GM12892 (cell line): ENCODE measurements around the gene C20orf202. TPM values are rescaled to one million over a fixed set of nuclear protein-coding genes. Genes with fewer than 3 reads are reported as not detected.

Experiments
- DNase-seq: peaks from one replicate; pipeline ENCODE4 v3.0.0; 2011; ENCODE audit not compliant: insufficient read length
- FAIRE-seq: peaks from 2 replicates; lab custom pipeline; 2011; peaks lifted over from hg19 to GRCh38; lab: Jason Lieb, UNC
- POLR2A ChIP-seq: IDR thresholded peaks from 2 replicates; pipeline ENCODE4 v1.6.1; 2011; ENCODE audit warnings: low read depth, low read length, control low read depth
- POLR2AphosphoS5 ChIP-seq: IDR thresholded peaks from 2 replicates; pipeline ENCODE4 v1.6.1; 2011; ENCODE audit warnings: low read depth, low read length, control low read depth
- TAF1 ChIP-seq: IDR thresholded peaks from 2 replicates; pipeline ENCODE4 v1.6.1; 2011; ENCODE audit warnings: low read depth, mild to moderate bottlenecking, control low read depth, low read length, borderline replicate concordance
- polyA plus RNA-seq: library from polyadenylated mRNA; unstranded; fragments of >200 nt; gene quantifications from one replicate; pipeline ENCODE4 v1.2.1, GENCODE V29; 2012; ENCODE audit warnings: missing spikeins, inconsistent platforms; ENCODE audit not compliant: missing spikeins

The C20orf202 gene
- polyA plus RNA-seq, result not detected

DNA sequence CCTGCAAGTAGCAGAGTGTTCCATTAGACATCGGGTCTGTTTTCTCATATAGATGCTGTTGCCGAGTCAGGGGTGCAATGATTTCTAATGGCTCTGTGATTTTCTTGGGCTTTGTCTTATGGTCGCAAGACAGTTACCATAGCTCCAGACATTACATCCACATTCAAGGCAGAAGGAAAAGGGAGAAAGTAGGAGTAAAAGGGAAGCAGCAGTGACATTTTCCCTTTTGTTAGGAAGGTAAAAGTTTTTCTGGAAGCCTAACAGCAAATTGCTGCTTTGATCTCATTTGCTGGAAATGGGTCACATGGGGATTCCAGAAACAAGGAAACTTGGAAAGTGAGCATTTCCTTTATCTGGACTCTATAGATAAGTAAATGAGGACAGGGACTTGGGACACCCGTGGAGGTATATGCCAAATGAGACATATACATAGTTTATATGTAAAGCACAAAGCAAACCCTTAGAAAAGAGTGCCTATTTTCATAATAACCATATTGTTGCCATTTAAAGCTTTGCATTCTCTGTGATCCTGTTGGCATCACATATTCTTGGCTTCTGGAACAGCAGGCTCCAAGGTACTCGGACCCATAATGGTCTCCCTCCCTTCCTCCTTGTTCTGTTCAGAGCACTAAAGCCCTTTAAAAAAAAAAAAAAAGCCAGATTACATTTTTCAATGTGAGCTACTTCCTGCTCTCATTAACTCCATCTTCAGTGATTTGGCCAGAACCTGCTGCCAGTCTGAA is at the start of gene C20orf202:
Gene C20orf202 (plus strand): TSS at position 693 of the 743 bp plus-strand sequence. CDS start 132 bp downstream, outside the sequence.
- DNase-seq (no peak), FAIRE-seq (no peak)
- TF ChIP-seq TAF1 (no peak), POLR2A (no peak)

DNA sequence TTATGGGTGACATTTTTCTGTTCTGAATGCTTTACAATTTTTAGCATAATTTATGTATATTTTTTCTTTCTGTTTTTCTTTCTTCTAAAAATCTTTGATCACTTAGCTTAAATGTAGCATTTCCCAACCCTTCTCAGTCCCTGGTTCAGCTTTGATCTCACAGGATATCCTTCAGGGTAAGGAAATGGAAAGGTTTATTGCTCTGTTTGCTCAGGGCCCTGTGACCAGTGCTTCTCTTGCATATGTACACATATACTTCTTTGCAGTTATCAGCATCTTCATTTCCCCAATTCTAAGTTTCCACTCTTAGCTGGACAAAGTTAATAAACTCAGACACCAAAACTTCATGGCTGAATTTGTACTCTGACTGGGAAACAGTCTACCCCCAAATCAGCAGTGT is 49.0 kb upstream of the C20orf202 start:
- no peak for DNase-seq
- no peak for FAIRE-seq
- TF ChIP-seq POLR2A, result no peak
- no peak for TF ChIP-seq TAF1
- no peak for TF ChIP-seq POLR2AphosphoS5

DNA sequence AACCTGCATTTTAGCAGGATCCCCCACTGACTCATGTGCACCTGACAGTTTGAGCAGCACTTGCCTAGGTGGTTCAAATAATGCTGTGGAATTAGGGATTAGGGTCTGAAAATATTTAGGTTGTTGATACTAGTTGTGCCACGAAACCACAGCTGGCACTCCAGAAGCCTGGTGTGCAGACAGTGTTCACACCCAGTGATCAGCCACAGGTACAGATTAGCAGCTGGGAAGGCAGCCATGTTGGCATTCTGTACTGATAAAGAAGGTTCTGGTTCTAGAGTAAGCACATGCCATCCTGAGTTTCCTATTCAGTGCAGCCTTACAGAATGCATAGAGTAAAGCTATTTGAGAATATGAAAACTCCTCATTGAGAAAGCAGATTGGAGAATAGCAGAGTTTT is 48.6 kb upstream of the C20orf202 start:
- TF ChIP-seq TAF1, result no peak
- no peak for TF ChIP-seq POLR2AphosphoS5
- no peak for TF ChIP-seq POLR2A
- FAIRE-seq (no peak), DNase-seq (no peak)

DNA sequence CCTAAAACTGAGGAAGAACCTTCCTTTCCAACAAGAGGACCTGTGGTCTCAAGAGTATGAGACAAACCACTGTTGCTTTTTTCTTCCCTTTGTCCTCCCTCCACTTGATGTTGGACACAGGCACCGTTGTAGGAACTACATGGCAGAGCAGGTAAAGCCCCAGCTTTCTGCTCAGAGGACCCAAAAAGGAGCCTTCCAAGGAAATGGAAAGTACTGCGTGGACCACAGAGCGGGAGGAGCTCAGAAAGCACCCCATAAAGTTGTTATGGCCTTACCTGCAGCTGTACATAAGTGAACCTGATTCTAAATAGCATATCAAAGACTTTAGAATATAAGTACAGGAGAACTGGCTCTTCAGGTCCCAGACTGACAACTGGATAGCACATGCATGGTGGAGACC is 47.9 kb upstream of the C20orf202 start:
- no peak for FAIRE-seq
- no peak for TF ChIP-seq TAF1
- DNase-seq, result no peak

DNA sequence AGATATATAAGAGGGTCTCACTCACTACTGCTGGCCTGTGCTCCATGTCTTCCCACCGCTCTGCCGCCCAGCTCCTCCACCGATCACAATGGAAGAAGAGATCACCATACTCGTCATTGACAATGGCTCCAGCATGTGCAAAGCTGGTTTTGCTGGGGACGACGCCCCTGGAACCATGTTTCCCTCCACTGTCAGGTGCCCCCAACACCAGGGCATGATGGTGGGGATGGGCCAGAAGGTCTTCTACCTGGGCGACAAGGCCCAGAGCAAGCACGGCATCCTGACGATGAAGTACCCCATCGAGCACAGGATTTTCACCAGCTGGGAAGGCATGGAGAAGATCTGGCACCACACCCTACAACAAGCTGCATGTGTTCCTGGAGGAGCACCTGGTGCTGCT is 42.8 kb upstream of the C20orf202 start:
- FAIRE-seq, result no peak
- TF ChIP-seq TAF1 (no peak), POLR2A (no peak), POLR2AphosphoS5 (no peak)

DNA sequence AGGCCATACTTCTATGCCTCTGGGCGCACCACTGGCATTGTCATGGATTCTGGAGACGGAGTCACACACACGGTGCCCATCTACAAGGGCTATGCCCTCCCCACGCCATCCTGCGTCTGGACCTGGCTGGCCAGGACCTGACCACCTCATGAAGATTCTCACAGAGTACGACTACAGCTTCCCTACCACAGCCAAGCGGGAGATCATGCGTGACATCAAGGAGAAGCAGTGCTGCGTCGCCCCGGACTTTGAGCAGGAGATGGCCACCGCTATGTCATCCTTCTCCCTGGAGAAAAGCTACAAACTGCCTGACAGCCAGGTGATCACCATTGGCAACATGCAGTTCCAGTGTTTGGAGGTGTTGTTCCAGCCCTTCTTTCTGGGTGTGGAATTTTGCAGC is 42.3 kb upstream of the C20orf202 start:
- TF ChIP-seq POLR2AphosphoS5, result no peak
- no peak for TF ChIP-seq POLR2A
- TF ChIP-seq TAF1, result no peak
- FAIRE-seq, result no peak
- DNase-seq, result no peak

More for the DNA sequence above, 42.8 kb upstream of the C20orf202 start:
- DNase-seq, result no peak

DNA sequence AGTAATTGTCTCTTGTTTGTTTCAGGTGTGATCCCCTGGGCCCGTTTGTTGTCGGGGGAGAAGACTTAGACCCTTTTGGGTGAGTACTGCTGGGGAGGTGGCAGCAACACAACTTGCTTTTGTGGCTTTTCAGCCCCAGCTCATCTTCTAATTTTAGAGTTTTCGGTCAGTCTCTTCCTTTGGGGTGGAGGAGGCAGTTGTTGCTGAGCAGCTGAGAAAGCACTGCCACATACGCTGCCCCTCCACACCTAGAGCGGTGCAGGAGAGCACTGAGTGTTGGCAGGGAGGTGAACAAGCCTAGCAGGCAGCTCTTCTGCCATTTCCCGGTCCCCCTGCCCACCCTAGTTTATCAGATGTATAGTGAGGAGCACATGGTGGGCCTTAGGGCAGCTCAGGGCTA is 40.1 kb upstream of the C20orf202 start:
- DNase-seq (no peak), FAIRE-seq (no peak)
- TF ChIP-seq TAF1 (no peak), POLR2A (no peak), POLR2AphosphoS5 (no peak)

DNA sequence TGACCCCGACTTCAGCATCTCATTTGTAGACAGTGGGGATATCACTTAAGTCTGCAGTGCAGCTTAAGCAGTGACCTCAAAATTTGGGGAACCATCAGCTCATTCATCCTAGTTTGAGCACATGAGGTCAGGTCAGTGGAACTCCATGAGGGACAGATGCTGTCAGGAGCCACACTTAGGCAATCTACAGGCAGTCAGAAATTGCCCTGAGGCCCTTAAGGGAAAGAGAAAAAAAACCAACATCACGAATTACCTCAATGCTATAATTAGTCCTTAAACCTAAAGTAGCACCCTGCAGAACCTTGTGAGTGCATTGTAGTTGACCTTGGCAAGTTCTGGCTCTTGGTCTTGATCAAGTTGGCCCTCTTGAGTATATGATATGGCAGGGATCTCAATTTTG is 39.6 kb upstream of the C20orf202 start:
- FAIRE-seq, result no peak
- TF ChIP-seq POLR2AphosphoS5 (no peak), TAF1 (no peak), POLR2A (no peak)
- no peak for DNase-seq

DNA sequence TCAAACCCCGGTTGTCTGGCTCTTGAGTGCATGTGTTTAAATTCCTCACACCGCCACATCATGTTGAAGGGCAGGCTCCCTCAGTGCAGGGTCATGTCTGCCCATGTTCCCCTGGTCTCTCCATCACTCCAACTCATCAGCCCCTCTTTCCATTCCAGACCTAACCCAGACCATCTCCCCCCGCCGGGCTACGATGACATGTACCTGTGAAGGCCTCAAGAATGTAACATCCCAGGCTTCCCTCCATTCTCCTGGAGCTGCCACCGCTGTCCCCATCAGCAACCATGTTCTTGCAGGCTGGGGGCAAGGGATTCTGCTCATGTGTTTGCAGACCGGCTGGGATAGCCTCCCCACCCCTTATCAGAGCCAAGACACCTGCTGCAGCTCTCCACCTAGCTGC is 38.4 kb upstream of the C20orf202 start:
- DNase-seq (no peak), FAIRE-seq (no peak)
- TF ChIP-seq POLR2A, result no peak
- TF ChIP-seq POLR2AphosphoS5, result no peak
- no peak for TF ChIP-seq TAF1

DNA sequence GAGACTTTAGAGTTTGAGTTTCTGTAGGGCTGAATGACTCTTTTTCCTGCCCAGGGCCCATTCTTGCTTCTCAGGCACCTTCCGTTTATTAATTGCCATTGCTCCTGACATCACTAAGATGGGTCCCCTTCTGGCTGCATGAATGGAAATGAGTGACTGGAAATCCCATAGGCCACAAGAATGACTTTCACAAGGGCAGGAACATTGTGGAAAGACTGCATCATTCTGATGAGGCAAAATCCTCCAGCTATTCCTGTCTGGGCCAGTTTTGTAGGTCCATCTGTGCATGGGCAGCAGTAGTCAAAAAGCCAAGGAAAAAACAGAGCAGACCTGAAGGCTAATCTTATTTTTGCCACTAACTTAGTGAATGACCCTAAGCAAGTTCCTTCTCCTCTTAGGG is 37.7 kb upstream of the C20orf202 start:
- DNase-seq (no peak), FAIRE-seq (no peak)
- no peak for TF ChIP-seq POLR2A

DNA sequence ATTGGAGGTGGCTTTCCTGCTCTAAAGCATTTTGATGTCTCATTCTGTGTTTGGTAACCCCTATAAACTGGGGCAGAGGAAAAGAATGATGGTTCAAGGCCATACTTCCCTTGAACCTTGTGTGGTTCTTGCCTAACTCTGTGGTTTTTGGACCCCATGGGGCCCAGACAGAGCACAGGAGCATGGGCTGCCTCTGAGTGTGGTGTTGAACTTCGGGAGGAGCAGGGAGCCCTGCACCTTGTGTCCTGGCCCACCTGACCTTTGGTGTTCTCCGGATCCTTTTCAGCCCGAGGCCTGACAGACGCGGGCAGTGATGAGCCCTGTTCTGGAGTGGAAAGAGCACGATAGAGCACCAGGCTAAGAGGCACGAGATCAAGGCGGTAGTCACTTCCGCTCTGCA is 37.3 kb upstream of the C20orf202 start:
- TF ChIP-seq POLR2AphosphoS5, result no peak
- TF ChIP-seq POLR2A, result no peak
- TF ChIP-seq TAF1, result no peak
- no peak for FAIRE-seq
- DNase-seq, result no peak

DNA sequence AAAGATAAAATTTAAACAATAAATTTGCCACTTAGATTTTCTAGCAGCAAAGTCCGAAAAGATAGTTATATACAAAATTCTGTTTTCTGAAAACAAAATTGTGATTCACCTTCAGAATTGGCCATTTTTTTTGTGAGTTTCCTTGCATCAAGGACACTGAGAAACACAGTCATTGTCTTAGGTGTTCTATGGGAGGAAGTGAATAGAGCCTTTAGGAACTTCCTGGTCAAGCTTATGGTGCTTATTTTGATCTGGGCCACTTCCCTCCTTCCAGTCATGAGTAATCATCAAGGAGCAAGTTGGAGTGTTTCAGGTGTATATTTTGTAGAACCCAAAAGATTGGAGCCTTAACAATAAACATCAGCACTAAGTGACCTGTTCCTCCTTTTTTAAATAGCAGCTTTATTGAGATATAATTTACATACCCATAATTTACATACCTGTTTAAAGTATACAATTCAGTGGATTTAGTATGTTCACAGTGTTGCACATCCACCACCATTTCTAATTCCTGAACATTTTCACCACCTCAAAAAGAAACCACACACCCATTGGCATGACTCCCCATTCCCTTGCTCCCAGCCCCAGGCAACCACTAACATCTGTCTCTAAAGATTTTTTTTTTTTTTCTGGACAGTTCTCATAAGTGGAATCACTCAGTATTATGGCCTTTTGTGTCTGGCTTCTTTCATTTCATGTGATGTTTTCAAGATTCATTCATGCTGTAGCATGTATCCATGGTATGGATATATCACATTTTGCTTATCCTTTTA is 36.1 kb upstream of the C20orf202 start:
- FAIRE-seq (no peak), DNase-seq (no peak)
- TF ChIP-seq TAF1 (no peak), POLR2AphosphoS5 (no peak), POLR2A (no peak)
